H9 (cell line): ENCODE data around the gene HLF. TPM values are rescaled to one million over a fixed set of nuclear protein-coding genes. Genes with fewer than 3 reads are reported as not detected.

Source experiments
- DNase-seq: peaks from one replicate; pipeline ENCODE4 v3.0.0-alpha.2; 2017
- H2AFZ ChIP-seq: one replicate; pipeline ENCODE4 v1.6.1; 2013; ENCODE audit warnings: mild to moderate bottlenecking, low read length, control low read depth, moderate library complexity
- H2AK5ac ChIP-seq: 2 replicates; pipeline ENCODE4 v1.6.1; 2013; ENCODE audit warnings: low read length, control low read depth, mixed read lengths; ENCODE audit not compliant: insufficient read length
- H2BK120ac ChIP-seq: one replicate; pipeline ENCODE4 v1.6.1; 2013; ENCODE audit warnings: low read depth, mild to moderate bottlenecking, low read length, control low read depth, inconsistent platforms; ENCODE audit not compliant: poor library complexity, severe bottlenecking
- H2BK12ac ChIP-seq: 2 replicates; pipeline ENCODE4 v1.6.1; 2013; ENCODE audit warnings: low read length, control low read depth, mixed read lengths, low read depth; ENCODE audit not compliant: insufficient read length
- H2BK15ac ChIP-seq: 2 replicates; pipeline ENCODE4 v1.6.1; 2013; ENCODE audit warnings: low read depth, low read length, control low read depth
- H2BK20ac ChIP-seq: one replicate; pipeline ENCODE4 v1.6.1; 2013; ENCODE audit warnings: low read depth, mild to moderate bottlenecking, low read length, control low read depth, inconsistent platforms; ENCODE audit not compliant: poor library complexity, severe bottlenecking
- H2BK5ac ChIP-seq: 2 replicates; pipeline ENCODE4 v1.6.1; 2013; ENCODE audit warnings: low read length, control low read depth, mixed read lengths; ENCODE audit not compliant: insufficient read length
- H3K14ac ChIP-seq: 2 replicates; pipeline ENCODE4 v1.6.1; 2013; ENCODE audit warnings: low read length, control low read depth; ENCODE audit not compliant: insufficient read depth
- H3K18ac ChIP-seq: 2 replicates; pipeline ENCODE4 v1.6.1; 2013; ENCODE audit warnings: low read depth, mild to moderate bottlenecking, mixed read lengths, low read length, control low read depth; ENCODE audit not compliant: insufficient read length
- H3K23ac ChIP-seq: 2 replicates; pipeline ENCODE4 v1.6.1; 2013; ENCODE audit warnings: low read length, control low read depth, mixed read lengths, low read depth; ENCODE audit not compliant: insufficient read length
- H3K23me2 ChIP-seq: 2 replicates; pipeline ENCODE4 v1.6.1; 2013; ENCODE audit warnings: low read depth, mild to moderate bottlenecking, mixed read lengths, low read length, control low read depth; ENCODE audit not compliant: insufficient read length, poor library complexity, severe bottlenecking
- H3K27ac ChIP-seq: 2 replicates; pipeline ENCODE4 v1.5.1; 2013; ENCODE audit warnings: low read length, control low read depth, mixed read lengths, low read depth; ENCODE audit not compliant: insufficient read length
- H3K27me3 ChIP-seq: 2 replicates; pipeline ENCODE4 v1.6.1; 2013; ENCODE audit warnings: low read length, control low read depth, inconsistent platforms; ENCODE audit not compliant: insufficient read depth
- H3K4ac ChIP-seq: 2 replicates; pipeline ENCODE4 v1.6.1; 2013; ENCODE audit warnings: low read depth, mild to moderate bottlenecking, control low read depth, inconsistent platforms, low read length, moderate library complexity
- H3K4me1 ChIP-seq: 2 replicates; pipeline ENCODE4 v1.6.1; 2013; ENCODE audit warnings: low read length, control low read depth, inconsistent platforms; ENCODE audit not compliant: insufficient read depth
- H3K4me2 ChIP-seq: 2 replicates; pipeline ENCODE4 v1.6.1; 2013; ENCODE audit warnings: low read length, control low read depth, mixed read lengths; ENCODE audit not compliant: insufficient read length, insufficient read depth
- H3K56ac ChIP-seq: 2 replicates; pipeline ENCODE4 v1.6.1; 2013; ENCODE audit warnings: low read depth, mild to moderate bottlenecking, mixed read lengths, low read length, control low read depth; ENCODE audit not compliant: insufficient read length
- H3K79me1 ChIP-seq: 2 replicates; pipeline ENCODE4 v1.6.1; 2013; ENCODE audit warnings: low read depth, mild to moderate bottlenecking, moderate library complexity, low read length, control low read depth, inconsistent platforms; ENCODE audit not compliant: insufficient read depth, poor library complexity, severe bottlenecking
- H3K79me2 ChIP-seq: 2 replicates; pipeline ENCODE4 v1.6.1; 2013; ENCODE audit warnings: low read length, control low read depth, inconsistent platforms; ENCODE audit not compliant: insufficient read depth
- H3K9ac ChIP-seq: 2 replicates; pipeline ENCODE4 v1.6.1; 2013; ENCODE audit warnings: low read length, control low read depth, mixed read lengths; ENCODE audit not compliant: insufficient read length; ENCODE audit errors: extremely low read depth
- H3K9me3 ChIP-seq: one replicate; pipeline ENCODE4 v1.6.1; 2013; ENCODE audit warnings: low read depth, low read length, inconsistent platforms; ENCODE audit not compliant: control insufficient read depth
- H3T11ph ChIP-seq: one replicate; pipeline ENCODE4 v1.6.1; 2013; ENCODE audit warnings: mild to moderate bottlenecking, low read length, control low read depth, inconsistent platforms
- H4K20me1 ChIP-seq: one replicate; pipeline ENCODE4 v1.6.1; 2013; ENCODE audit not compliant: control insufficient read depth, insufficient read length, insufficient read depth
- H4K5ac ChIP-seq: 2 replicates; pipeline ENCODE4 v1.6.1; 2013; ENCODE audit warnings: low read depth, mild to moderate bottlenecking, mixed read lengths, low read length, control low read depth; ENCODE audit not compliant: insufficient read length
- H4K8ac ChIP-seq: replicated peaks from 2 replicates; pipeline ENCODE4 v1.6.1; 2013; ENCODE audit warnings: low read length, control low read depth, mixed read lengths, low read depth; ENCODE audit not compliant: insufficient read length
- H4K91ac ChIP-seq: 2 replicates; pipeline ENCODE4 v1.6.1; 2013; ENCODE audit warnings: low read depth, mild to moderate bottlenecking, moderate library complexity, mixed read lengths, low read length, control low read depth; ENCODE audit not compliant: insufficient read length
- H3K27ac Mint-ChIP-seq, 3 experiments: 2 replicates in 2 of 3; 3 replicates in 1 of 3; pipeline ENCODE4 v1.8.0; 2020 to 2021; ENCODE audit warnings: mixed read lengths in 3 of 3, mild to moderate bottlenecking in 1 of 3, moderate library complexity in 1 of 3
- H3K27me3 Mint-ChIP-seq: 2 replicates; pipeline ENCODE4 v1.8.0; 2021; ENCODE audit warnings: low read depth, mild to moderate bottlenecking, moderate library complexity, mixed read lengths
- H3K36me3 Mint-ChIP-seq, 3 experiments: 2 replicates in 2 of 3; 3 replicates in 1 of 3; pipeline ENCODE4 v1.8.0; 2020 to 2021; ENCODE audit warnings: low read depth in 3 of 3, mixed read lengths in 3 of 3; ENCODE audit not compliant: insufficient read depth in 1 of 3
- H3K4me1 Mint-ChIP-seq, 2 experiments: 2 replicates each; pipeline ENCODE4 v1.8.0; 2020; ENCODE audit warnings: mixed read lengths in 2 of 2
- H3K4me3 Mint-ChIP-seq, 2 experiments: 2 replicates in 1 of 2; 3 replicates in 1 of 2; pipeline ENCODE4 v1.8.0; 2020 to 2021; ENCODE audit warnings: mild to moderate bottlenecking in 2 of 2, mixed read lengths in 2 of 2, moderate library complexity in 1 of 2
- H3K9me3 Mint-ChIP-seq, 2 experiments: 2 replicates in 1 of 2; 3 replicates in 1 of 2; pipeline ENCODE4 v1.8.0; 2020; ENCODE audit warnings: mild to moderate bottlenecking in 2 of 2, mixed read lengths in 2 of 2, moderate library complexity in 1 of 2
- WGBS: extraction: QIAGEN DNeasy Blood & Tissue Kit; methylation state at CpG from one replicate; pipeline ENCODE4 v1.1.7; 2013; ENCODE audit warnings: missing lambda C conversion rate, low lambda C conversion rate, mixed read lengths; ENCODE audit not compliant: insufficient read length; ENCODE audit errors: extremely low coverage; 5-methylcytosine and 5-hydroxymethylcytosine counted together
- total RNA-seq: library from RNA; stranded (reverse); gene quantifications from 2 replicates; pipeline ENCODE4 v1.2.1, GENCODE V29; 2021
- TF ChIP-seq, protein P1 (sequence below): fragments of 200-600 bp; sonication (generic); conservative IDR thresholded peaks from 3 replicates; pipeline ENCODE4 v1.8.0; 2021; ENCODE audit warnings: antibody characterized with exemption, mild to moderate bottlenecking

Gene HLF
- total RNA-seq, 1 experiment from 2014 or later: 0.17 TPM

DNA sequence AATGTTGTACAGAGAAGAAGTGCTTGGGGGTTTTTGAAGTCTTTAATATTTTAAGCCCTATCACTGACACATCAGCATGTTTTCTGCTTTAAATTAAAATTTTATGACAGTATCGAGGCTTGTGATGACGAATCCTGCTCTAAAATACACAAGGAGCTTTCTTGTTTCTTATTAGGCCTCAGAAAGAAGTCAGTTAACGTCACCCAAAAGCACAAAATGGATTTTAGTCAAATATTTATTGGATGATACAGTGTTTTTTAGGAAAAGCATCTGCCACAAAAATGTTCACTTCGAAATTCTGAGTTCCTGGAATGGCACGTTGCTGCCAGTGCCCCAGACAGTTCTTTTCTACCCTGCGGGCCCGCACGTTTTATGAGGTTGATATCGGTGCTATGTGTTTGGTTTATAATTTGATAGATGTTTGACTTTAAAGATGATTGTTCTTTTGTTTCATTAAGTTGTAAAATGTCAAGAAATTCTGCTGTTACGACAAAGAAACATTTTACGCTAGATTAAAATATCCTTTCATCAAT is 57.8 kb downstream of the HLF start:
- TF ChIP-seq, protein P1, sequence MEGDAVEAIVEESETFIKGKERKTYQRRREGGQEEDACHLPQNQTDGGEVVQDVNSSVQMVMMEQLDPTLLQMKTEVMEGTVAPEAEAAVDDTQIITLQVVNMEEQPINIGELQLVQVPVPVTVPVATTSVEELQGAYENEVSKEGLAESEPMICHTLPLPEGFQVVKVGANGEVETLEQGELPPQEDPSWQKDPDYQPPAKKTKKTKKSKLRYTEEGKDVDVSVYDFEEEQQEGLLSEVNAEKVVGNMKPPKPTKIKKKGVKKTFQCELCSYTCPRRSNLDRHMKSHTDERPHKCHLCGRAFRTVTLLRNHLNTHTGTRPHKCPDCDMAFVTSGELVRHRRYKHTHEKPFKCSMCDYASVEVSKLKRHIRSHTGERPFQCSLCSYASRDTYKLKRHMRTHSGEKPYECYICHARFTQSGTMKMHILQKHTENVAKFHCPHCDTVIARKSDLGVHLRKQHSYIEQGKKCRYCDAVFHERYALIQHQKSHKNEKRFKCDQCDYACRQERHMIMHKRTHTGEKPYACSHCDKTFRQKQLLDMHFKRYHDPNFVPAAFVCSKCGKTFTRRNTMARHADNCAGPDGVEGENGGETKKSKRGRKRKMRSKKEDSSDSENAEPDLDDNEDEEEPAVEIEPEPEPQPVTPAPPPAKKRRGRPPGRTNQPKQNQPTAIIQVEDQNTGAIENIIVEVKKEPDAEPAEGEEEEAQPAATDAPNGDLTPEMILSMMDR: no peak

More for the DNA sequence above, 57.8 kb downstream of the HLF start:
- Histone ChIP-seq H3K23ac (no peak overlapping the region), H3K79me2 (no peaks in the 10 kb centered on the region), H3K56ac (no peak overlapping the region), H3K14ac (no peak overlapping the region), H3K4me1 (no peaks in the 10 kb centered on the region), H4K5ac (no peak overlapping the region), H3K9ac (no peak overlapping the region), H3K4me2 (no peak overlapping the region), H4K20me1 (no peaks in the 10 kb centered on the region), H2AFZ (no peak overlapping the region), H2BK120ac (no peak overlapping the region), H3K23me2 (no peaks in the 10 kb centered on the region), H3K4ac (no peak overlapping the region), H2BK5ac (no peak overlapping the region), H3K18ac (no peak overlapping the region), H3K9me3 (no peaks in the 10 kb centered on the region), H2BK20ac (no peak overlapping the region), H4K91ac (no peak overlapping the region), H3K27ac (no peak overlapping the region), H3K79me1 (no peaks in the 10 kb centered on the region), H3K27me3 (no peaks in the 10 kb centered on the region), H4K8ac (no peak overlapping the region), H2AK5ac (no peak overlapping the region), H2BK12ac (no peak overlapping the region), H3T11ph (no peak overlapping the region), H2BK15ac (no peak overlapping the region)
- Mint-ChIP-seq H3K4me3 (no peak overlapping the region), H3K27me3 (peaks cover 1% of the 10 kb centered on the region), H3K36me3 (no peaks in the 10 kb centered on the region), H3K9me3 (no peaks in the 10 kb centered on the region), H3K27ac (no peak overlapping the region), H3K4me1 (no peaks in the 10 kb centered on the region)
- no CpG with 5 or more reads among the region's 11 CpGs for WGBS
- no peak for DNase-seq
